HG02870 (cell line): ENCODE measurements around the gene MARCHF2.

Source experiments
- ATAC-seq: cut with Tn5 transposase; IDR thresholded peaks from one replicate; pipeline ENCODE4 v1.9.1; 2021; ENCODE audit warnings: mild to moderate bottlenecking, moderate library complexity; ENCODE audit not compliant: unreplicated experiment

Gene MARCHF2

GRCh38 chr19:8451885-8452284, 38.8 kb downstream of the MARCHF2 start:
- ATAC-seq, result no peak

- ATAC-seq, result no peak
These were observed 39.5 kb downstream of the MARCHF2 start for GRCh38 chr19:8452446-8453123.

GRCh38 chr19:8453616-8454015, 40.5 kb downstream of the MARCHF2 start:
- ATAC-seq, result no peak

GRCh38 chr19:8454218-8454617, 41.1 kb downstream of the MARCHF2 start:
- no peak for ATAC-seq

- no peak for ATAC-seq
These were observed 41.9 kb downstream of the MARCHF2 start for GRCh38 chr19:8455018-8455417.

GRCh38 chr19:8456064-8456463, 43.0 kb downstream of the MARCHF2 start:
- ATAC-seq, result no peak

GRCh38 chr19:8457209-8457608, 44.1 kb downstream of the MARCHF2 start:
- ATAC-seq, result no peak

- no peak for ATAC-seq
These were observed 44.7 kb downstream of the MARCHF2 start for GRCh38 chr19:8457827-8458226.

GRCh38 chr19:8458380-8458779, 45.3 kb downstream of the MARCHF2 start:
- no peak for ATAC-seq

GRCh38 chr19:8459095-8459494, 46.0 kb downstream of the MARCHF2 start:
- no peak for ATAC-seq

GRCh38 chr19:8459520-8460270, 46.6 kb downstream of the MARCHF2 start:
- ATAC-seq, result no peak

- ATAC-seq, result no peak
These were observed 47.6 kb downstream of the MARCHF2 start for GRCh38 chr19:8460516-8461298.

- ATAC-seq, result no peak
These were observed 48.3 kb downstream of the MARCHF2 start for GRCh38 chr19:8461376-8461775.

GRCh38 chr19:8461891-8462290, 48.8 kb downstream of the MARCHF2 start:
- no peak for ATAC-seq

- no peak for ATAC-seq
These were observed 49.5 kb downstream of the MARCHF2 start for GRCh38 chr19:8462571-8462970.

GRCh38 chr19:8463365-8463764, 50.3 kb downstream of the MARCHF2 start:
- ATAC-seq, result no peak

GRCh38 chr19:8466018-8466417, 52.9 kb downstream of the MARCHF2 start:
- ATAC-seq, result no peak

- ATAC-seq, result no peak
These were observed 55.0 kb downstream of the MARCHF2 start for GRCh38 chr19:8468124-8468523.

- no peak for ATAC-seq
These were observed 55.8 kb downstream of the MARCHF2 start for GRCh38 chr19:8468761-8469373.

- ATAC-seq, result no peak
These were observed 56.7 kb downstream of the MARCHF2 start for GRCh38 chr19:8469613-8470368.
